HTERT RPE-1 (cell line): ENCODE measurements around the gene PRR7.

ENCODE experiments used
- in situ Hi-C: fragments of 300-500 bp; cut with MboI; formaldehyde crosslinking; loops from 4 replicates; pipeline ENCODE4 v1.14.3; 2020; ENCODE audit warnings: low sequenced_read_pairs

PRR7 gene

GRCh38 chr5:177435847-177436536, 10.6 kb upstream of the PRR7 start:
- in situ Hi-C loops: no loop called here

- in situ Hi-C loops: no loop called here
These were observed 9.0 kb upstream of the PRR7 start for GRCh38 chr5:177437623-177438022.

- in situ Hi-C loops: no loop called here
These were observed 8.1 kb upstream of the PRR7 start for GRCh38 chr5:177438468-177438867.

GRCh38 chr5:177439518-177440053, 7.0 kb upstream of the PRR7 start:
- in situ Hi-C loops: no loop called here

- in situ Hi-C loops: no loop called here
These were observed 6.2 kb upstream of the PRR7 start for GRCh38 chr5:177440211-177440989.

- in situ Hi-C loops: no loop called here
These were observed 5.4 kb upstream of the PRR7 start for GRCh38 chr5:177440990-177441780.

- in situ Hi-C loops: no loop called here
These were observed 4.4 kb upstream of the PRR7 start for GRCh38 chr5:177442066-177442826.

GRCh38 chr5:177443144-177443983, 3.2 kb upstream of the PRR7 start:
- in situ Hi-C loops: no loop called here

GRCh38 chr5:177444106-177445051, 2.2 kb upstream of the PRR7 start:
- in situ Hi-C loops: no loop called here

- in situ Hi-C loops: no loop called here
These were observed 1.3 kb upstream of the PRR7 start for GRCh38 chr5:177445052-177445916.

GRCh38 chr5:177445917-177446199, 756 bp upstream of the PRR7 start:
- in situ Hi-C loops: no loop called here

- in situ Hi-C loops: no loop called here
These were observed 524 bp downstream of the PRR7 start for GRCh38 chr5:177447066-177447610.

- in situ Hi-C loops: no loop called here
These were observed 1.1 kb downstream of the PRR7 start for GRCh38 chr5:177447611-177448243.

- in situ Hi-C loops: no loop called here
These were observed 1.8 kb downstream of the PRR7 start for GRCh38 chr5:177448244-177448950.

- in situ Hi-C loops: no loop called here
These were observed 2.8 kb downstream of the PRR7 start for GRCh38 chr5:177449140-177450061.
